ENCODE results near the gene RHOF. TPM values are rescaled to one million over a fixed set of nuclear protein-coding genes. Genes with fewer than 3 reads are reported as not detected.
A peak's percentile ranks its signal among the peaks of the same experiment; 100 is the strongest.

Gene RHOF
- polyA plus RNA-seq, 1 experiment = 5.3 TPM

DNA sequence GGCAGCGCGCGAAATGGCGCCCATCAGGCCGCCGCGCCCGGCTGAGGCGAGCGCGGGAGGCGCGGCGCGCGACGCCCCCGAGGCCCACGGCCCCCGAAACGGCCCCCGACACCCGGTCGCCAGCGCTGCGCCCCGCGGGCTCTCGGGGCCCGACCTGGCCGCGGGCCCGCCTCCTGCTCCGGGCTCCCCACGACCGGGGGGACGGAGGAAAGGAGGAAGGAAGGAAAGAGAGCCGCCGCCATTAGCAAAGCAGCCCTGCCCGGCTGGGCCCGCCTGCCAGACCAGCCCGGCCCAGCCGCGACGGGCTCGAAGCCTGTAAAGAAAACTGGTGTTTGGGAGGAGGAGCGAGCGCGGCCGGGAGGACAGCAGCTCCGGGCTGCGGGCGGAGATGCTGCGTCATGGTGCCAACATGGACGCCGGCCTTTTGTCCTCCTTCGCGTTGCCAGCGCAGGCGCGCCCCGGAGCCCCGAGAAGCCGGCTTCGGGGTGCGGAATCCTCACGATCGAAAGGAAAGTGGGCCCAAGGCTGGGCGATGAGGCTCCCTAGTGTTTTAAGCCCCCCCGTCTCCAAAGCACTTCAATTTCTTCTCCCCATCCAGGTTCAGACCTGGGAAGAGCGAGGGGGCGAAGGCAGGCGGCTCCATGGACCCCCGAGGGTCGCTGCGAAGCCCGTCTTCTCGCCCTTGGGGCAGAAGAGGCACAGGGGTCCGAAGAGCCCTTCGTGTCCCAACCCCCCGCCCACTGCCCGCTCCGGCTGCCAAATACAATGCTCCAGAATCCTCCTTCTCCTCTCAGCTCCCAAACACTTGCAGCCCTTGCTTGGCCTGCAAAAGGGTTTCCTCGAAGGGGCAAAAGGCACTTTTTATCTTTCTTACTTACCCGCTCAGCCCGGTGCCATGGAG is 7.5 kb upstream of the RHOF start:
- CTCF ChIA-PET = interaction anchor here (1.0 to 3.0 kb wide), 2 partner anchors 11 to 249 kb away, joined by 3 to 15 read pairs; no protein-coding TSS in a partner anchor
- H3K27me3 ChIP-seq (ENCODE audit: control insufficient read depth, insufficient read depth, low read length) = no peaks in the 10 kb centered on the region
- TF ChIP-seq, protein P1, sequence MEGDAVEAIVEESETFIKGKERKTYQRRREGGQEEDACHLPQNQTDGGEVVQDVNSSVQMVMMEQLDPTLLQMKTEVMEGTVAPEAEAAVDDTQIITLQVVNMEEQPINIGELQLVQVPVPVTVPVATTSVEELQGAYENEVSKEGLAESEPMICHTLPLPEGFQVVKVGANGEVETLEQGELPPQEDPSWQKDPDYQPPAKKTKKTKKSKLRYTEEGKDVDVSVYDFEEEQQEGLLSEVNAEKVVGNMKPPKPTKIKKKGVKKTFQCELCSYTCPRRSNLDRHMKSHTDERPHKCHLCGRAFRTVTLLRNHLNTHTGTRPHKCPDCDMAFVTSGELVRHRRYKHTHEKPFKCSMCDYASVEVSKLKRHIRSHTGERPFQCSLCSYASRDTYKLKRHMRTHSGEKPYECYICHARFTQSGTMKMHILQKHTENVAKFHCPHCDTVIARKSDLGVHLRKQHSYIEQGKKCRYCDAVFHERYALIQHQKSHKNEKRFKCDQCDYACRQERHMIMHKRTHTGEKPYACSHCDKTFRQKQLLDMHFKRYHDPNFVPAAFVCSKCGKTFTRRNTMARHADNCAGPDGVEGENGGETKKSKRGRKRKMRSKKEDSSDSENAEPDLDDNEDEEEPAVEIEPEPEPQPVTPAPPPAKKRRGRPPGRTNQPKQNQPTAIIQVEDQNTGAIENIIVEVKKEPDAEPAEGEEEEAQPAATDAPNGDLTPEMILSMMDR (IDR thresholded peaks at IDR 0.05; ENCODE audit: low read depth, low read length) = no peak
- peak overlapping the region; percentile 99 for H3K27ac ChIP-seq (ENCODE audit: low read depth, low read length)
- peak overlapping the region; percentile 73 for H3K4me3 ChIP-seq (ENCODE audit: low read depth, low read length)
- POLR2A ChIA-PET = interaction anchor here (0.6 to 6.1 kb wide), 9 partner anchors 10 to 221 kb away, joined by 3 to 58 read pairs (median 3); partner anchors contain the start of gene PSMD9
- DNase-seq (ENCODE audit: low read depth, low spot score) = peak; percentile 62
- no peaks in the 10 kb centered on the region; the same call in 1 of the 2 replicates for H3K9me3 ChIP-seq (ENCODE audit: control insufficient read depth, insufficient read depth, low read length)

DNA sequence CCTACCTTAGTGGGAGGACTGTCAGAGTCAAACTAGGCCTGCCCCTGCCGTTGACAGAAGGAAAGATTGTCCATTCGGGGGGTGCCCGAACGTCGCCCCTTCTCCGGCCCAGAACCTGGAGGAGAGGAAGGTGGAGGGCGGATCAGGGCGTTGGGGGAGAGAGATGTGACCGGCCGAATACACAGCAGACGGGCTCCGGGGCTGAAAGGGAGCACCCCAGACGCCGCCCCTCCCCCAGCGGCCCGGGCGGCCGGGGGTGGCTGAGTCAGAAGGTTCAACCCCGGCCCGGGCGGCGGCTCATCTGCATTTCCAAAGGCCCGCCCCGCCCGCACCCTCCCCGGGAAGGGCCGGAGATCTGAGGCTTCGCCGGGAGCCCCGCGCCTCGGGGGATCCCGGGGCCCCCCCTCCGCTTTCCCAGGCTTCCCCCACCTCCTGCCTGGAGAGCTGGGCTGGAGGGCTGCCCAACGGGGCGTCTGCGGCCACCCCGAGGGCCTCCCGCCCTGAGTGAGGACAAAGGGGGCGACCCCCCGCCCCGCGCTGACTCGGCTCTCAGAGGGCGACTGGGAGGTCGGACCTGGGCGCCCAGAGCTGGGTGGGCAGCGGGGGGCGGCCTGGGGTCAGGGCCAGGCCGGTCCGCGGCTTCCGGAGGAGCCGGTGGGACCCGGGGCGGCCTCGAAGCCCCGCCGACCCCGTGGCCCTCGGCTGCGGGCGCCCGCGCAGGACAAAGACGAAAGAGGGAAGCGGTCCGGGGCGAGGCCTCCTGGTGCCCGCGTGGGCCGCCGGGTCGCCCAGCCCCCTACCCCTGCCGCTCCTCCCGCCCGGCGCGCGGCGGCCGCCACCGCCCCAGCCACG is 6.6 kb upstream of the RHOF start:
- ChIA-PET POLR2A (interaction anchor here (0.6 to 6.1 kb wide), 6 partner anchors 11 to 91 kb away, joined by 3 to 58 read pairs (median 4); partner anchors contain the start of gene PSMD9), CTCF (interaction anchor here (3.0 to 7.0 kb wide), 2 partner anchors 12 kb away, joined by 15 to 143 read pairs; no protein-coding TSS in a partner anchor)
- H3K27ac ChIP-seq (ENCODE audit: low read depth, low read length) = peak overlapping the region; percentile 92
- TF ChIP-seq, protein P1 (IDR thresholded peaks at IDR 0.05; ENCODE audit: low read depth, low read length) = no peak
- peak overlapping the region; percentile 73 for H3K4me3 ChIP-seq (ENCODE audit: low read depth, low read length)
- no peaks in the 10 kb centered on the region for H3K27me3 ChIP-seq (ENCODE audit: control insufficient read depth, insufficient read depth, low read length)
- no peaks in the 10 kb centered on the region; the same call in 1 of the 2 replicates for H3K9me3 ChIP-seq (ENCODE audit: control insufficient read depth, insufficient read depth, low read length)
- peak; percentile 63 for DNase-seq (ENCODE audit: low read depth, low spot score)

DNA sequence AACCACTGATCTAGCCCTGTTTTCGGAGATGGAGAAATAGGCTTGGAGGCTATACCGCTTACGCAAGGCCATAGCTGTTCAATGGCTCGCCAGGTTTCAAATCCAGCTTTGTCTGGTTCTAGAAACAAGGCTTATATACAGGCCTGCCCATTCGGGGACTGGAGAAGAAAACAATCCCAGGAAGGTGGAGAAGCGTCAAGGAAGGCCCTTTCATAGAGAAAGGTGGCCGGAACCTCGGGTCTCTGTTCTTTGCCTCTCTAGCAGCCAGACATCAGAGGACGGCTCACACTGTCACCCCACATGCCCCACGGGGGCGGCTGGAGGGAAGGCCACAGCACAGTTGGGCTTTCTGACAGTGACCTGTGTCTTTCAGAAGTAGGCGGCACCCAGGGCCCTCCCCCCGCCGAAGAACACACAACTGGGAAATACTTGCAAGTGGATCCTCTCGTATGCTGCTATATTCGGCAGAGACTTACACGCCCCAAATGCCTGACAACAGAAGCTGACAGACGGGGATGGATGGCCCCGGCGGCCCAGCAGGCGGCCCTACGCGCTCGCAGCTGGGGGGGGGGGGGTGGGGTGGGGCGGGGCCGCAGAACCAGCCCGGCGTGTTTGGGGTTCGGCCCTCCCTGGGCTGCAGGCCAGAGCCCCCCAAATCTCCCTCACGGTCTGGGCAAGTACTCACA is 5.8 kb upstream of the RHOF start:
- no peaks in the 10 kb centered on the region; the same call in 1 of the 2 replicates for H3K9me3 ChIP-seq (ENCODE audit: control insufficient read depth, insufficient read depth, low read length)
- TF ChIP-seq, protein P1 (IDR thresholded peaks at IDR 0.05; ENCODE audit: low read depth, low read length) = no peak
- DNase-seq (ENCODE audit: low read depth, low spot score) = no peak
- POLR2A ChIA-PET = interaction anchor here (0.6 to 6.1 kb wide), 5 partner anchors 12 to 92 kb away, joined by 3 to 58 read pairs (median 3); partner anchors contain the start of gene PSMD9
- peak overlapping the region; percentile 63 for H3K4me3 ChIP-seq (ENCODE audit: low read depth, low read length)
- H3K27ac ChIP-seq (ENCODE audit: low read depth, low read length) = peak overlapping the region; percentile 92
- no peaks in the 10 kb centered on the region for H3K27me3 ChIP-seq (ENCODE audit: control insufficient read depth, insufficient read depth, low read length)
- CTCF ChIA-PET = interaction anchor here (7.0 kb wide), 1 partner anchor 13 kb away, joined by 143 read pairs; no protein-coding TSS in a partner anchor

DNA sequence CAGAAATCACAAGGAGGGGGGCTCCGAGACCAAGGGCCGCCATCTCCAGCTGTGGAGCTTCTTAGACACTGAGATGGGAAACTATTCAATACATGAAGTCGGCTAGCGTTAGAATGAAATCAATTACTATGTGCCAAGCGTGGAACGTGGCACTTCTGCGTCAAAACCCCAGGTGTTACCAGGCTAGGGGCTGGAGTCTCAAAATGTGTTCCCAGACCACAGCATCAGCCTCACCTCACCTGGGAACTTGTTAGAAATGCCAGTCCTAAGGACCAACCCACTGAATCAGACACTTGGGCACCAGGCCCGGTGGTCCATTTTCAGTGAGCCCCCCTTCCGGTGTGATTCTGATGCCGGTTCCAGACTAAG is 5.3 kb upstream of the RHOF start:
- H3K27ac ChIP-seq (ENCODE audit: low read depth, low read length) = peak overlapping the region; percentile 57
- no peaks in the 10 kb centered on the region for H3K27me3 ChIP-seq (ENCODE audit: control insufficient read depth, insufficient read depth, low read length)
- H3K4me3 ChIP-seq (ENCODE audit: low read depth, low read length) = peak overlapping the region; percentile 63
- H3K9me3 ChIP-seq (ENCODE audit: control insufficient read depth, insufficient read depth, low read length) = no peaks in the 10 kb centered on the region; the same call in 1 of the 2 replicates
- POLR2A ChIA-PET = interaction anchor here (0.7 to 6.1 kb wide), 3 partner anchors 12 to 58 kb away, joined by 3 to 58 read pairs (median 6); no protein-coding TSS in a partner anchor
- TF ChIP-seq, protein P1 (IDR thresholded peaks at IDR 0.05; ENCODE audit: low read depth, low read length) = no peak
- no peak for DNase-seq (ENCODE audit: low read depth, low spot score)
- CTCF ChIA-PET = interaction anchor here (1.0 to 7.0 kb wide), 2 partner anchors 11 to 13 kb away, joined by 3 to 143 read pairs; no protein-coding TSS in a partner anchor

Measured in AG04450 (cell line).